CMK (cell line): ENCODE data around the gene RTN1.

Source experiments
- DNase-seq: peaks from one replicate; pipeline ENCODE4 v3.0.0-alpha.2; 2010; ENCODE audit warnings: low read depth

Gene RTN1

GRCh38 chr14:59547310-59547709 lies 323.3 kb downstream of the RTN1 start:
- no peak for DNase-seq
